Prostate gland (tissue), 2 donors: ENCODE results near the gene RYR1. TPM values are rescaled to one million over a fixed set of nuclear protein-coding genes. Genes with fewer than 3 reads are reported as not detected.

Experiments used
- DNase-seq: peaks from one replicate; pipeline ENCODE4 v3.0.0-alpha.2; 2019; ENCODE audit warnings: low spot score
- H3K27ac ChIP-seq, 2 donors: fragments of 200-600 bp; sonication (generic); 2 replicates each; pipeline ENCODE4 v1.5.1; 2017 to 2019
- H3K27me3 ChIP-seq: fragments of 200-600 bp; sonication (generic); replicated peaks from 2 replicates; pipeline ENCODE4 v1.5.1; 2019; ENCODE audit not compliant: insufficient read depth
- H3K36me3 ChIP-seq, 2 donors: fragments of 200-600 bp; sonication (generic); 1 replicate in 1 of 2; 2 replicates in 1 of 2; pipeline versions ENCODE4 v1.5.1 to v1.8.1; 2017 to 2019
- H3K4me1 ChIP-seq: fragments of 200-600 bp; sonication (generic); replicated peaks from 2 replicates; pipeline ENCODE4 v1.5.1; 2019
- H3K4me3 ChIP-seq, 2 donors: fragments of 200-600 bp; sonication (generic); 2 replicates each; pipeline ENCODE4 v1.5.1; 2017 to 2019
- H3K9me3 ChIP-seq: fragments of 200-600 bp; sonication (generic); 2 replicates; pipeline ENCODE4 v1.5.1; 2017
- POLR2A ChIP-seq: fragments of 450-650 bp; IDR thresholded peaks from one replicate; pipeline ENCODE4 v1.6.1; 2016; ENCODE audit warnings: antibody characterized with exemption, mild to moderate bottlenecking
- POLR2AphosphoS5 ChIP-seq: sonication (generic); formaldehyde crosslinking; IDR thresholded peaks from one replicate; pipeline ENCODE4 v1.6.1; 2017; ENCODE audit warnings: antibody characterized with exemption
- WGBS: methylation state at CpG from one replicate; pipeline ENCODE4 v1.1.5; 2018; 5-methylcytosine and 5-hydroxymethylcytosine counted together
- intact Hi-C: fragments of 100-400 bp; cut with DNase I; formaldehyde crosslinking; loops from one replicate; pipeline ENCODE4 v1.14.2; 2022
- total RNA-seq, 2 donors: library from RNA; depleted of rRNA; stranded (reverse); fragments of >200 nt; gene quantifications; one replicate each; pipeline ENCODE4 v1.1.0, GENCODE V29; 2016
- TF ChIP-seq, protein P1 (sequence below), 4 experiments: fragments of 200-600 bp in 2 of 4; fragments of 450-650 bp in 2 of 4; sonication (generic) in 2 of 4; IDR thresholded peaks; 1 replicate in 3 of 4; 2 replicates in 1 of 4; pipeline ENCODE4 v1.5.1; 2016 to 2019; ENCODE audit warnings: antibody characterized with exemption in 4 of 4, mild to moderate bottlenecking in 2 of 4, moderate library complexity in 2 of 4

The RYR1 gene
- total RNA-seq, 2 donors from 2014 or later: 5.7 to 8.6 TPM

DNA sequence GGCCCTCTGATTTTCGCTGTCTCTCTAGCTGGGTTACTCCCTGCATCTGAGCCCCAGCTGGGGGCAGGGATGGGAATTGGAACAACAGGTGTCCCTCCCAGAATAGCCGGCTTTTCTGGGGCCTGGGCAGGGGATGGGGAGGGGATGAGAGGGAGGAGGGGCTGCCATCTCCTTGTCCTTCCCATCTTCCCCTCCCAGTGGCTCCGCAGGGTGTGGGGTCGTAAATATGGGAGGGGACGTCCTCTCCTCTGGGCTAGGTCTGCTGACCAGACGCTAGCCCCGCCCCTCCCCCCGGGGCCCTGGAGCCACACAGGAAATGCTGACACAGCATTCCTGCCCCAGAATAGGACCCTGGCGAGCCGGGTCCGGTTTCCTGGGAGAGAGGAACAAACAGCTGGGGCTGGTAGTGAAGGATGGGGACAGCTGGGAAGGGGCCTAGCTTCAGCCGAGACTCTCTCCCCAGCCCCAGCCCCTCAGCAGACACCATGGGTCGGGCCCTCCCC lies 1.1 kb downstream of the RYR1 start:
- Histone ChIP-seq H3K27me3 (peaks cover 18% of the 10 kb centered on the region), H3K4me3 (no peak overlapping the region), H3K4me1 (no peaks in the 10 kb centered on the region), H3K9me3 (no peaks in the 10 kb centered on the region), H3K36me3 (no peaks in the 10 kb centered on the region), H3K27ac (no peak overlapping the region)
- no peak for DNase-seq
- TF ChIP-seq POLR2AphosphoS5 (no peak), POLR2A (no peak)
- TF ChIP-seq, protein P1, sequence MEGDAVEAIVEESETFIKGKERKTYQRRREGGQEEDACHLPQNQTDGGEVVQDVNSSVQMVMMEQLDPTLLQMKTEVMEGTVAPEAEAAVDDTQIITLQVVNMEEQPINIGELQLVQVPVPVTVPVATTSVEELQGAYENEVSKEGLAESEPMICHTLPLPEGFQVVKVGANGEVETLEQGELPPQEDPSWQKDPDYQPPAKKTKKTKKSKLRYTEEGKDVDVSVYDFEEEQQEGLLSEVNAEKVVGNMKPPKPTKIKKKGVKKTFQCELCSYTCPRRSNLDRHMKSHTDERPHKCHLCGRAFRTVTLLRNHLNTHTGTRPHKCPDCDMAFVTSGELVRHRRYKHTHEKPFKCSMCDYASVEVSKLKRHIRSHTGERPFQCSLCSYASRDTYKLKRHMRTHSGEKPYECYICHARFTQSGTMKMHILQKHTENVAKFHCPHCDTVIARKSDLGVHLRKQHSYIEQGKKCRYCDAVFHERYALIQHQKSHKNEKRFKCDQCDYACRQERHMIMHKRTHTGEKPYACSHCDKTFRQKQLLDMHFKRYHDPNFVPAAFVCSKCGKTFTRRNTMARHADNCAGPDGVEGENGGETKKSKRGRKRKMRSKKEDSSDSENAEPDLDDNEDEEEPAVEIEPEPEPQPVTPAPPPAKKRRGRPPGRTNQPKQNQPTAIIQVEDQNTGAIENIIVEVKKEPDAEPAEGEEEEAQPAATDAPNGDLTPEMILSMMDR (IDR thresholded peaks at IDR 0.05): no peak
- intact Hi-C loops: no loop called here
- 12% methylated on average over 13 of the region's 13 CpGs for WGBS

GRCh38 chr19:38437295-38437694 lies 3.8 kb downstream of the RYR1 start:
- Histone ChIP-seq H3K9me3 (no peaks in the 10 kb centered on the region), H3K36me3 (no peaks in the 10 kb centered on the region), H3K4me3 (no peak overlapping the region), H3K4me1 (no peaks in the 10 kb centered on the region), H3K27ac (no peak overlapping the region), H3K27me3 (peaks cover 18% of the 10 kb centered on the region)
- intact Hi-C loops: no loop called here
- TF ChIP-seq POLR2AphosphoS5 (no peak), POLR2A (no peak)
- TF ChIP-seq, protein P1 (IDR thresholded peaks at IDR 0.05): no peak
- no peak for DNase-seq
- WGBS: 95% methylated on average over 6 of the region's 6 CpGs

DNA sequence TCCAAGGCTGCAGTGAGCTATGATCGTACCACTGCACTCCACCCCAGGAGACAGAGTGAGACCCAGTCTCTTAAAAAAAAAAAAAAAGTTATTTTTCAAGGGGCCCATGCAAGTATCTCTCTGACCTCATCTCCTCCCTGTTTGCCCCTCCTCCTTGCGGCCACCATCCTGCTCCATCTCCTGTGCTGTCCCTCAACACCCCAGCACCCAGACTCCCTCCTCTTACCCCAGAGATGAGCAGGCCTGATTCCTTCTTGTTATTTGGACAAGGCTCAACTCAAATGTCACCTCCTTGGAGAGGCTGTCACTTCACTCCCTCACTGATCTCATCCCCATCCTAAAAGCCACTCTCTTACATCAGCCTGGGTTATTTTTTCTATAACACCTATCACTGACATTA lies 4.4 kb downstream of the RYR1 start:
- DNase-seq: no peak
- no peaks in the 10 kb centered on the region for H3K9me3 ChIP-seq
- no peaks in the 10 kb centered on the region for H3K4me1 ChIP-seq
- WGBS: 84% methylated on average over 2 of the region's 2 CpGs
- H3K36me3 ChIP-seq: no peaks in the 10 kb centered on the region
- H3K27ac ChIP-seq: no peak overlapping the region
- H3K27me3 ChIP-seq: peaks cover 18% of the 10 kb centered on the region
- intact Hi-C loops: no loop called here
- H3K4me3 ChIP-seq: no peak overlapping the region
- TF ChIP-seq POLR2A: no peak
- TF ChIP-seq, protein P1 (IDR thresholded peaks at IDR 0.05): no peak
- no peak for TF ChIP-seq POLR2AphosphoS5

GRCh38 chr19:38440592-38440991 lies 7.1 kb downstream of the RYR1 start:
- no peak overlapping the region for H3K4me3 ChIP-seq
- no peaks in the 10 kb centered on the region for H3K36me3 ChIP-seq
- TF ChIP-seq POLR2AphosphoS5 (no peak), POLR2A (no peak)
- TF ChIP-seq, protein P1 (IDR thresholded peaks at IDR 0.05): no peak
- WGBS: 69% methylated on average over 14 of the region's 14 CpGs
- intact Hi-C loops: no loop called here
- no peak for DNase-seq
- H3K9me3 ChIP-seq: no peaks in the 10 kb centered on the region
- no peaks in the 10 kb centered on the region for H3K4me1 ChIP-seq
- H3K27ac ChIP-seq: no peak overlapping the region
- H3K27me3 ChIP-seq: peaks cover under 1% of the 10 kb centered on the region

GRCh38 chr19:38441657-38442348 lies 8.3 kb downstream of the RYR1 start:
- intact Hi-C loops: no loop called here
- H3K27me3 ChIP-seq: no peaks in the 10 kb centered on the region
- H3K4me1 ChIP-seq: no peaks in the 10 kb centered on the region
- no peak for DNase-seq
- no peak overlapping the region for H3K4me3 ChIP-seq
- no peak for TF ChIP-seq POLR2AphosphoS5
- TF ChIP-seq POLR2A: no peak
- TF ChIP-seq, protein P1 (IDR thresholded peaks at IDR 0.05): no peak
- no peaks in the 10 kb centered on the region for H3K36me3 ChIP-seq
- WGBS: 51% methylated on average over 7 of the region's 7 CpGs
- H3K27ac ChIP-seq: no peak overlapping the region
- no peaks in the 10 kb centered on the region for H3K9me3 ChIP-seq
